Naive B cell (primary cell): ENCODE data around the gene DIAPH2. TPM values are rescaled to one million over a fixed set of nuclear protein-coding genes. Genes with fewer than 3 reads are reported as not detected.

Experiments used
- ATAC-seq, 2 donors: fragments of 150-1000 bp; cut with Tn5 transposase; 2 replicates each; pipeline ENCODE4 v1.10.0; 2021; ENCODE audit warnings: low read depth in 2 of 2, mild to moderate bottlenecking in 2 of 2, moderate library complexity in 2 of 2
- DNase-seq: peaks from one replicate; pipeline ENCODE4 v3.0.0; 2022
- H3K27ac Mint-ChIP-seq, 6 donors: one replicate each; pipeline ENCODE4 v1.8.0; 2020 to 2022; ENCODE audit warnings: mild to moderate bottlenecking in 6 of 6, mixed read lengths in 6 of 6, moderate library complexity in 5 of 6, inconsistent platforms in 2 of 6
- H3K27me3 Mint-ChIP-seq, 3 donors: one replicate each; pipeline ENCODE4 v1.8.0; 2021 to 2022; ENCODE audit warnings: mixed read lengths in 3 of 3, mild to moderate bottlenecking in 1 of 3
- H3K36me3 Mint-ChIP-seq, 2 donors: one replicate each; pipeline ENCODE4 v1.8.0; 2020 to 2022; ENCODE audit warnings: mixed read lengths in 2 of 2, inconsistent platforms in 1 of 2, mild to moderate bottlenecking in 1 of 2
- H3K4me1 Mint-ChIP-seq, 3 donors: one replicate each; pipeline ENCODE4 v1.8.0; 2020 to 2022; ENCODE audit warnings: mixed read lengths in 3 of 3, inconsistent platforms in 1 of 3, mild to moderate bottlenecking in 1 of 3, moderate library complexity in 1 of 3
- H3K4me3 Mint-ChIP-seq, 8 donors: one replicate each; pipeline ENCODE4 v1.8.0; 2020 to 2022; ENCODE audit warnings: mild to moderate bottlenecking in 8 of 8, mixed read lengths in 8 of 8, moderate library complexity in 8 of 8, inconsistent platforms in 2 of 8
- H3K9me3 Mint-ChIP-seq, 7 donors: one replicate each; pipeline ENCODE4 v1.8.0; 2020 to 2022; ENCODE audit warnings: mixed read lengths in 7 of 7, mild to moderate bottlenecking in 5 of 7, inconsistent platforms in 2 of 7, moderate library complexity in 1 of 7
- polyA plus RNA-seq, 6 donors: library from polyadenylated mRNA; unstranded; fragments of 300-500 nt; fragmentation: Illumina TruSeq; gene quantifications; one replicate each; pipeline ENCODE4 v1.2.3, GENCODE V29; 2021; ENCODE audit warnings: low read depth in 6 of 6

Gene DIAPH2
- polyA plus RNA-seq, 6 donors from 2014 or later, result 6.4 to 15.2 (median 9.9) TPM

GRCh38 chrX:97637289-97637688, 952.6 kb downstream of the DIAPH2 start:
- no peaks in the 10 kb centered on the region for H3K36me3 Mint-ChIP-seq
- ATAC-seq (no peak), DNase-seq (no peak)
- peaks cover 0 to 5% (median 0%) of the 10 kb centered on the region in 7 donors for H3K9me3 Mint-ChIP-seq
- H3K27ac Mint-ChIP-seq, result no peak overlapping the region
- no peaks in the 10 kb centered on the region for H3K4me1 Mint-ChIP-seq
- H3K27me3 Mint-ChIP-seq, result peaks cover 0 to 6% (median 0%) of the 10 kb centered on the region in 3 donors
- no peak overlapping the region for H3K4me3 Mint-ChIP-seq

GRCh38 chrX:97638621-97639020, 954.0 kb downstream of the DIAPH2 start:
- H3K36me3 Mint-ChIP-seq, result no peaks in the 10 kb centered on the region
- DNase-seq (no peak), ATAC-seq (no peak)
- peaks cover 0 to 6% (median 0%) of the 10 kb centered on the region in 3 donors for H3K27me3 Mint-ChIP-seq
- no peak overlapping the region for H3K27ac Mint-ChIP-seq
- H3K4me3 Mint-ChIP-seq, result no peak overlapping the region
- no peaks in the 10 kb centered on the region for H3K4me1 Mint-ChIP-seq
- peaks cover 0 to 7% (median 5%) of the 10 kb centered on the region in 7 donors for H3K9me3 Mint-ChIP-seq

- ATAC-seq, result no peak
- H3K4me1 Mint-ChIP-seq, result no peaks in the 10 kb centered on the region
- H3K4me3 Mint-ChIP-seq, result no peak overlapping the region
- no peak for DNase-seq
- H3K27me3 Mint-ChIP-seq, result peaks cover 0 to 6% (median 0%) of the 10 kb centered on the region in 3 donors
- no peaks in the 10 kb centered on the region for H3K36me3 Mint-ChIP-seq
- H3K9me3 Mint-ChIP-seq, result peaks cover 0 to 12% (median 7%) of the 10 kb centered on the region in 7 donors
- H3K27ac Mint-ChIP-seq, result no peak overlapping the region
Measured at GRCh38 chrX:97639526-97639925, 954.9 kb downstream of the DIAPH2 start.

Other genes starting within 250 kb of the DIAPH2 start
- gene RPA4, start 199.1 kb downstream of the DIAPH2 start, polyA plus RNA-seq, result 1 to 10 TPM in 1 of 6 donors, under 1 TPM in 4, not detected in 1; 0.16 to 1.2 (median 0.60) TPM